GM12874 (cell line): ENCODE data around the gene SIX3.

ENCODE experiments used
- CTCF ChIP-seq: IDR thresholded peaks from 2 replicates; pipeline ENCODE4 v1.5.1; 2011; ENCODE audit warnings: low read depth, mild to moderate bottlenecking, control low read depth, low read length, moderate library complexity; ENCODE audit not compliant: insufficient read depth

The SIX3 gene

GRCh38 chr2:44957656-44958327 lies 16.3 kb downstream of the SIX3 start:
- TF ChIP-seq CTCF = no peak

DNA sequence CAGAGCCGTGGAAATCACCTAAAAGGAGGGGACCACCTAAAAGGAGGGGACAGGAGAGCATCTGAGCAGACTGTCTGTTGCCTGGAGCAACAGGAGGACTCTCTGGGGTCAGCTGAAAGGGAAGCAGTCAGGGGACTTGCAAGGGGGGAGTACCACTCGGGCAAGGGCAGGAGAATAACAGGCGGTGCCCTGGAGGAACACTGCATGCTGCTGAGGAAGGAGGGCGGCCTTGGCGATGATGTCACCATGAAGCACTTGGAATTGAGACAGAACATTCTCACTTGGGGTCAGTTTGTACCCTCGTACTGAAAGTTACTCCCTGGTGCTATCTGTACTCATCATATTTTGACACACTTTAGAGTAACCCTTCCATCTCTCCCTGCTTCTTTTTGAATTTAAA lies 18.4 kb downstream of the SIX3 start:
- TF ChIP-seq CTCF = no peak

DNA sequence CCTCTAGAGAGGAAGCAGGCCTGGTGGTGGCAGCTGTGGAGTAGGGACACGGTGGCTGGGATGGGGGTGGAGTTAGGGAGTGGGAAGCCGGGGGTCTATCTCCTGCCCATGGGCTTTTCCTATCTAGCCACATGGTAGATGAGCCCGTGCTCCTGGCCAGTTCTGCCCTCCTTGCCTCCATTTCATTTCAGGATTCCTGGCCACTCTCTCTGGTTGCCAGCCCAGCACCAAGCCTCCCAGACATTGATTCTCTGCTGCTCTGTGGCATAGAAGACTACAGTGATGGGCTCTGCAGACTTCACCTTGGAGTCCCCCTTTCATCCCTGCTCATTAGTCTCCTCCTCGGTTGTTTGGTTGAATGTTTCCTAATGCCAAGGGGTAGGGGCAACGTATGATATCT lies 19.4 kb downstream of the SIX3 start:
- TF ChIP-seq CTCF = no peak

DNA sequence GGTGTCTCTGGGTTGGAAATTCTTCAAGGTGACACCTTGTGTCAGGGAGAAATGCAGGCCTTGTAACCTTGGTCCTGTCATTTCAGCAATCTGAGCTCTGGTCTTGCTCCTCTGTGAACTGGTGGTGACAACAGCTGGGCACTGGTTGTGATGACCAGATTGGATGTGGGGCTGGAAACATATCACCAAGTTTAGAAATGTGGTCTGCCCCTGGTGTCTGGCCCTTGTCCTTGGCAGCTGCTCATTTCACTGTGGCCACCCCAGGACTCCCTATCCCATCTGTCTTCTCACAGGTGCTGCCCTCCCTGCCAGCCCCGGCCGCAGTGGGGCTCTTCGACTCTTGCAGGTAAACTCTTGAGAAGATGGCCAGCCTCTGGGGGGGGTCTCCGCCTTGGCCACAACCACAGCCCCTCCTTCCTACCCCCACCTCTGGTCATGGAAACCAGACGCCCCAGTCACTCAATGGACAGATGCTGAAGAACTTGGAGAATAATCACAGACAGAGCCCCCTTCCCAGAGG lies 20.7 kb downstream of the SIX3 start:
- no peak for TF ChIP-seq CTCF

DNA sequence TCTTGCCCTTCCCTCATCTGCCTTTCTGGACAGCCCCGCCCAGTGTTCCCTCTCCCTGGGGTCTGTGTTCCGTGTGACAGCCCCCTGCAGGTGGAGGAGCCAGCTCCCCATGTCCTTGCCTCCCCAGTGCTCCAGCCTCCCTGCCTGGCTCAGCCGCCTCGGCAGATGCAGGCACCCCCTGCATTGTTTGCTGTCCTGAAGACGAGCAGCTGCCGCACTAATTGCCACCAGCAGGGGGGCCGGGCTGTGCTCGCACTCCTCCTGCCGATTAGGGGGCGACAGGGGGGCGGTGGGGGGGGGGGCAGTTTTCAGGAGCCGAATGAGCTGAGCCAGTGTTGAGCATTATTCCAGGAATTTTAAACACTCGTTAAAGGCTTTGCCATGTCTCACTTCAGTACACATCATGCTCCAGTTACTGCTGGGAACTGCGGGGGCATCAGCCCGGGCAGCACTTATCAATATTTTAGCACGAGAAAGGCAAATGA lies 23.3 kb downstream of the SIX3 start:
- TF ChIP-seq CTCF = peak; percentile 32; the same call in 1 of the 2 replicates

DNA sequence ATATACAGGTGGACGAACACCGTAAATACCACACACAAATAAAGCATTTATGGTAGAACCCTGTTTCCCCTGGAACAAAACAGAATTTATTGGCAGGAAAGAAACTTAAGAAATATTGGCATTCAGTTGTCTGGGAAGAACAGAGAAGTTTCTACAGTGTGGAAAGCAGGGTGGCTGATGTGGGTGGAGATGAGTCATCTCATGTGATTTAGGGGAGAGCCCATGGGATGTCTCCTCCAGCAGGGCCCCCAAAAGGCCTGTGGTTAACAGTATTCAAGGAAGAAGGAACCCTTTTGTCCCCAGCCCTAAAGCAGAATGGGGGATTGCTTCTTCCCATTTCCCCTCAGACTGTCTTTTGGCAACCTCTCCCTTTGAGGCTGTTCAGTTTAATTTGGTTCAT lies 24.2 kb downstream of the SIX3 start:
- TF ChIP-seq CTCF = no peak

DNA sequence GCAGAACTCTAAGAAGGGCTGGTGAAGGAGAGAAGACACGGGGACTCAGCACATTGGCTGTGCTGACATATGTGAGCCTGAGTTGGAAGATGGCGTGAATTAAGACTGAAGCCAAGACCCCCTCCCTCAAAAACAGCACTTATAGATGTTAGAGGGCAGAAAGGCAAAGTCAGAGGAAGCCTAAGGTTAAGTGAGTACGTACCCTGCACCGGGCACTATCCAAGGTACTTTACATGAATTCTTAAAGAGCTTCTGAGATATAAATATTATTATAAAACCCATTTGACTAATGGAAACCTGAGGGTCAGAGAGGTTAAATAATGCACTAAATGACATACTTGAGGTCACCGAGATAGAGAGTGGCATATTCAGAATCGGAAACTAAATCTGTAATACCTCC lies 25.6 kb downstream of the SIX3 start:
- no peak for TF ChIP-seq CTCF
